GM21737 (cell line): ENCODE measurements around the gene MED12L.
"Not testable (repeated sequence)": the region's sequence is repeated elsewhere in the genome, so short reads cannot be mapped to it uniquely, and the experiment has no call there.

Experiments
- ATAC-seq: cut with Tn5 transposase; IDR thresholded peaks from one replicate; pipeline ENCODE4 v1.9.1; 2021; ENCODE audit warnings: mild to moderate bottlenecking, moderate library complexity; ENCODE audit not compliant: unreplicated experiment

The MED12L gene

GRCh38 chr3:151085227-151085888, at the start of gene MED12L:
TSS of gene MED12L (plus strand) at chr3:151085664. CDS start at chr3:151086927, 1,263 bp downstream.
- peak; percentile 66 for ATAC-seq

- ATAC-seq: no peak
Observed at GRCh38 chr3:151037746-151038477, 47.6 kb upstream of the MED12L start.

GRCh38 chr3:151044706-151045105, 40.8 kb upstream of the MED12L start:
- no peak for ATAC-seq

GRCh38 chr3:151047636-151048035, 37.8 kb upstream of the MED12L start:
- ATAC-seq: no peak

- ATAC-seq: no peak
Observed at GRCh38 chr3:151051533-151051932, 33.9 kb upstream of the MED12L start.

GRCh38 chr3:151052346-151052745, 33.1 kb upstream of the MED12L start:
- no peak for ATAC-seq

GRCh38 chr3:151052756-151053155, 32.7 kb upstream of the MED12L start:
- no peak for ATAC-seq

- no peak for ATAC-seq
Observed at GRCh38 chr3:151058740-151059139, 26.7 kb upstream of the MED12L start.

GRCh38 chr3:151062611-151063010, 22.9 kb upstream of the MED12L start:
- ATAC-seq: no peak

GRCh38 chr3:151067158-151067557, 18.3 kb upstream of the MED12L start:
- no peak for ATAC-seq

- ATAC-seq: not testable (repeated sequence)
Observed at GRCh38 chr3:151072842-151073241, 12.6 kb upstream of the MED12L start.

- ATAC-seq: no peak
Observed at GRCh38 chr3:151074256-151074655, 11.2 kb upstream of the MED12L start.

- no peak for ATAC-seq
Observed at GRCh38 chr3:151075869-151076562, 9.4 kb upstream of the MED12L start.

- ATAC-seq: no peak
Observed at GRCh38 chr3:151076626-151077025, 8.8 kb upstream of the MED12L start.

GRCh38 chr3:151081082-151081481, 4.4 kb upstream of the MED12L start:
- not testable (repeated sequence) for ATAC-seq

GRCh38 chr3:151082880-151083838, 2.3 kb upstream of the MED12L start:
- no peak for ATAC-seq

- ATAC-seq: no peak
Observed at GRCh38 chr3:151084893-151085226, 604 bp upstream of the MED12L start.

GRCh38 chr3:151085889-151086483, 522 bp downstream of the MED12L start:
- no peak for ATAC-seq

GRCh38 chr3:151086484-151087456, 1.3 kb downstream of the MED12L start:
- peak; percentile 62 for ATAC-seq
